Left colon (tissue), 2 donors: ENCODE results near the gene UBR3. TPM values are rescaled to one million over a fixed set of nuclear protein-coding genes. Genes with fewer than 3 reads are reported as not detected.
"Not testable (repeated sequence)": the region's sequence is repeated elsewhere in the genome, so short reads cannot be mapped to it uniquely, and the experiment has no call there.

Experiments used
- ATAC-seq: fragments of 200-7000 bp; cut with Tn5 transposase; one replicate; pipeline ENCODE4 v1.9.1; 2020; ENCODE audit warnings: mild to moderate bottlenecking, moderate library complexity
- DNase-seq, 2 donors: peaks; one replicate each; pipeline ENCODE4 v3.0.0-alpha.2; 2020
- intact Hi-C, 2 donors: fragments of 100-400 bp; cut with DNase I in 1 of 2; cut with micrococcal nuclease in 1 of 2; formaldehyde crosslinking; loops; one replicate each; pipeline versions ENCODE4 v1.11.2 to v1.14.0; 2022; cut with DNase I, micrococcal nuclease
- total RNA-seq, 2 donors: library from RNA; stranded (reverse); fragmentation: NEBNext Ultra II Directional; extraction: Animal tissue kit (Norgen Biotek cat#: 25700); gene quantifications; one replicate each; pipeline ENCODE4 v1.2.1, GENCODE V29; 2021
- donor health status: DM: no; HTN: no; CAD: no.
- donor health status: DM: yes; HTN: yes; CAD: no.

Gene UBR3
- total RNA-seq, 2 donors from 2014 or later = 36.8 to 41.5 TPM

DNA sequence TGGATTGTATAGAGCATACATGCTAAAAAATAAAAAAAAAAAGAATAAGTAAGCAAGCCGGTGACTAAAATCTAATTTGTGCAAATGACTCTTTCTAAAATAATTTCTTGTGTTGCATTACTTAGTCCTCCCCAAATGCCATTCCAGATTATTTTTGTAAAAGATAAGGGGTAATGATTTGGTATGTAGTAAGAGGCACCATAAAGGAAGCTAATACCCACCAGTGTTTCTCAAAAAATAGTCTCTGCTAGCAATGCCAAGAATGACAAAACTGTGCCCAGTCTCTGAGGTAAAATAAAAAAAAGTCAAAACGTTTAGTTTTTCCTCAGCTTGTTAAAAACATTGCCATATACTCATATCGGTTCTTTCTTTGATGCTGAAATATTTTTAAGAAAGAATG, 5.2 kb upstream of the UBR3 start:
- DNase-seq = no peak
- no peak for ATAC-seq
- intact Hi-C loops = loop anchor here in 1 of 2 donors (10.0 kb wide), 1 partner anchor 103 kb away; no protein-coding TSS in a partner anchor

DNA sequence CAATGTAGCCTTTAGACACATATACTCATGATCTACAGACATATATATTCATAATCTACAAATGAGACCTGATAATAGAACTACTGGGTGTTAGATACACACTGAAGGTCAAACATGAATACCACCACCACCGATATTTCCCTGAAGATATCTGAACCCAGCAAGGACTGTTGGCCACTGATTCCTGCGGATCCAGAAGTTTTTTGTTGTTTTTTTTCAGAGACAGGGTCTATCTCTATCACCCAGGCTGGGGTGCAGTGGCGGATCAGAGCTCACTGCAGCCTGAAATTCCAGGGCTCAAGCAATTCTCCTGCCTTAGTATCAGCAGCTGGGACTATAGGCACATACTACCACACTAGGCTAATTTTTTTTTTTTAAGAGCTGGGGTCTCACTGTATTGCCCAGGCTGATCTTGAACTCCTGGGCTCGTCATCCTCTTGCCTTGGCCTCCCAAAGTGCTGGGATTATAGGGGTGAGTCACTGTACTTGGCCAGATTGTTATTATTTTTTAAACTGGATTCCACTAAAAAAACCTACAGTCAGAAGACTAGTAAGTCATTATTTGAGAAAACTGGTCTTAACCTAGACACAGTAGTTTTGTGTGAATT, 4.4 kb upstream of the UBR3 start:
- intact Hi-C loops = loop anchor here in 1 of 2 donors (10.0 kb wide), 1 partner anchor 102 kb away; no protein-coding TSS in a partner anchor

DNA sequence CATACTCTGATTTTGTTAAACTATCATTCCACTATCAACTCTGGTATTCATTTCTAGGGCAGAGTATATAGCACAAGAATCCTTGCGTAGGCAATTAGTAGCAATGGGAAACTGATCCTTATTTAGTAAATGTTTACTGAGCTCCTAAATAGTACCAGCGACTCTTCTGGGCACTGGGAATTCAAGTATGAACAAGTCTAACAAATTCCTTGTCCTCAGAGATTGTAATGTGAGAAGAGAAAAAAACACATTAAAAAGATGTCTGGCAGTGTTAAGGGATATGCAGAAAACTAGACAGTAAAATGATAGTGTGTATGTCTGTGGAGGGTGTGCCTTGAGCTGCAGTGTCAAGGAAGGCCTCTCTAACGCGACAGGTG, 3.3 kb upstream of the UBR3 start:
- DNase-seq = no peak
- ATAC-seq = no peak
- intact Hi-C loops = loop anchor here in 1 of 2 donors (10.0 kb wide), 1 partner anchor 101 kb away; no protein-coding TSS in a partner anchor

More for the DNA sequence above, 4.4 kb upstream of the UBR3 start:
- no peak for ATAC-seq
- DNase-seq = no peak

DNA sequence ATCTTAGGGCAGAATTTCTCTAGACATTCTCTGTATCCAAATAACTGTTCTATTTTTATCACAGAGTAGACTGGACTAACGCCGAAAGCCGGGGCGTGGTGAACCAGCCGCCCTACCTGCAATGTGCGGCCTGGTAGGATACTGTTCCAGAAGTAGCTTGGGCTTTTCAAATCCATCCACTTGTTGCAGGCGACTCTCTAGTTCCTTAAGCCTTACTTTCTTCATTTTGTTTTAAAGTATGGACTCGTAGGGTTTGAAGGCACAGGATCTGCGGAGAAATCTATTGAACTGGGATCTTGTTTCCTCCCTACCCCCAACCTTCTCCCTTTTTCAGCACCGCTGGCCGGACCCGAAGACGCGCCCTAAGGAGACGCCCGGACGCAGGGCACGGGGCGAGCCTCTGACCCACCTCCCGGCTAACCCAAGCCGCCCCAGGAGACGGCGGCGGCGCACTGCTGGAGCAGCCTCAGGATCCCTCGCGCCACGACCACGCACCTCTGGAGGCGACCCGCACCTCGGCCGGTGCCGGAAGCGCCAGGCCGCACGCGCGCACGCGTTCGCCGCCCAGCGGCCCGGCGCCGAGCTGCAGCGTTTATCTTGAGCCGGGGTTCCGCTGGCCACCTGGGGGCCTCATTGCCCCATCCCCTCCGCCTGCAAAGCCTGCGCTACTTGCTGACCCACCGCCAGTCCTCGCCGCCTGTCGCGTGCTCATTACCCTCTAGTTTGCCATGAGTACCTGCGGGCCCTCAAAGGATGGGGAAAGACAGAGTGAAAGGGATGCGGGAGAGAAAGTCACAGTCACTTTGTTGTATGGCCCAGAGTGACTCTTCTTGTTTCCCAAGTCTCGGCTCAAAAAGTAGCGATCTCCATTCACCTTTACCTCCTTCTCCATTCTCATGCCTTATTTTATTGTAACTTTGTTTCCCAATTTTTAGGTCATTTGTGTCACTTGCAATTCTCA, 2.6 kb upstream of the UBR3 start, which contains the start of gene METTL5:
METTL5 (minus strand) TSS at position 533 of the 961 bp plus-strand sequence; CDS start at position 225, 308 bp downstream.
- DNase-seq (peak; percentile 70 to 85), ATAC-seq (peak; percentile 75)
- intact Hi-C loops = loop anchor here in 1 of 2 donors (10.0 kb wide), 1 partner anchor 100 kb away; no protein-coding TSS in a partner anchor

DNA sequence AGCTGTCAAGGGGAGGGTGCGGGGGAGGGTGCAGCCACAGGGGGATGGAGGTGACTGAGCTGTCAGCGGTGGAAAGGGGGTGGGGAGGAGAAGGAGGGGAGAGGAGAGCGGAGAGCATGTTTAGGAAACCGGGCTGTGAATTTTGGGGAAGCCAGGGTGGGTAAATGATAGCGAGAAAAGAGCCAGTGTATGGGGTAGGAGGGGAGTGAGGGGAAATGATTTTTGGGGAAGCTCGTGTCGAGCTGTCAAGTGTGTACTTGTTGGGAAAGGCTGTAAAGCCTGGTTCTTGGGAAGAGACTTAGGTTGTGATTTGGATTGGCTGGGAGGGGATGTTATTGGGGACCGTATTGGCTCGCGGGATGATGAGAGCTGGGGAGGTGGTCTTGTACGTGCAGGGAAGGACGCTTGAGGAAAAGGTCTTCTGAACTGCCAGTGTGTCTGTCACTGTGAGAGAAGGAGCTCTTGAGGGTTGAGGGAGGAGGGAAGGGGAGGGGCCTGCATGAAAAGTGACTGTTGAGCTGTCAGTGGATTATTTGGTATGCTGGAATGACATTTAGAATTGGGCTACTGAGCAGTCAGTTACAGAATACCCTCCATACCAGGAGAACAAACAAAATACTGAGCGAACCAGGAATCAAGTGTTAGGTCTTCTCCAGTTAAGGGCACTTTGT, 1.0 kb downstream of the UBR3 start:
- DNase-seq (peak; percentile 24 to 34), ATAC-seq (peak; percentile 26)
- intact Hi-C loops = loop anchor here in 1 of 2 donors (10.0 kb wide), 1 partner anchor 97 kb away; no protein-coding TSS in a partner anchor

DNA sequence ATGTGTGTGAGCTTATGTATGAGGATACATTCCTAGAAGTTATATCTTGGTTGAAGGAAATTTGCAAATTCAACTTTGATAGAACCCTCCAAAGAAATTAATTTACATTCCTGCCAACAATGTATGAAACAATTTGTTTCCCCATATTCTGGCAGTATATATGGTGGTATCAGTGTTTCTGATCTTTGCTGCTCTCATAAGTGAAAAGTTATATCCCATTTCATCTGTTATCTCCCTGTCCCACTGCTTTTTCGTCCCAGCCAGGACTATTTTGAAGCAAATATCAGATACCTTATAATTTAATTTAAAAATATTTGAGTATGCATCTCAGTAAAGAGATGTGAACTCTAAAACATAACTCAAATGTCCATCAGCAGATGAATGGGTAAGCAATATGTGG, 7.1 kb downstream of the UBR3 start:
- no peak for DNase-seq
- intact Hi-C loops = no loop called here

DNA sequence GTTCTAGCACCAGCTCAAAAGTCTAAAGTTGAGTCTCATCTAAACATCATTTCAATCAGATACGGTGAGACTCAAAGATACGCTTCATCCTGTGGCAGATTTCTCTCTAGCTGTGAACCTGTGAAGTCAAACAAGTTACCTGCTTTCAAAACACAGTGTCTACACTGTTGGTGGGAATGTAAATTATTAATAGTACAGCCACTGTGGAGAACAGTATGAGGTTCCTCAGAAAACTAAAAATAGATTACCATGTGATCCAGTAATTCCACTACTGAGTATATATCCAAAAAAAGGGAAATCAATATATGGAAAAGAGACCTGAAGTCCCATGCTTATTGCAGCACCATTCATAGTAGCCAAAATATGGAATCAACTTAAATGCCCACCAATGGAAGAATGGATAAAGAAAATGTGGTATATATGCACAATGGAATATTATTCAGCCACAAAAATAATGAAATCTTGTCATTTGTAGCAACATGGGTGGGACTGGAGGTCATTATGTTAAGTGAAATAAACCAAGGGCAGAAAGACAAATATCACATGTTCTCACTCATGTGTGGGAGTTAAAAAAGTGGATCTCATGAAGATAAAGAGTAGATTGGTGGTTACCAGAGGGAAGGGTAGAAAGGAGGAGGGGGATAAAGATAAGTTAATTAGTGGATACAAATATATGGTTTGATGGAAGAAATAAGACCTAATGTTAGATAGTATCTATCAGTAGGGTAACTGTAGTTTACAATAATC, 11.7 kb downstream of the UBR3 start:
- ATAC-seq = no peak
- intact Hi-C loops = no loop called here
- DNase-seq = no peak

More for the DNA sequence above, 7.1 kb downstream of the UBR3 start:
- no peak for ATAC-seq

DNA sequence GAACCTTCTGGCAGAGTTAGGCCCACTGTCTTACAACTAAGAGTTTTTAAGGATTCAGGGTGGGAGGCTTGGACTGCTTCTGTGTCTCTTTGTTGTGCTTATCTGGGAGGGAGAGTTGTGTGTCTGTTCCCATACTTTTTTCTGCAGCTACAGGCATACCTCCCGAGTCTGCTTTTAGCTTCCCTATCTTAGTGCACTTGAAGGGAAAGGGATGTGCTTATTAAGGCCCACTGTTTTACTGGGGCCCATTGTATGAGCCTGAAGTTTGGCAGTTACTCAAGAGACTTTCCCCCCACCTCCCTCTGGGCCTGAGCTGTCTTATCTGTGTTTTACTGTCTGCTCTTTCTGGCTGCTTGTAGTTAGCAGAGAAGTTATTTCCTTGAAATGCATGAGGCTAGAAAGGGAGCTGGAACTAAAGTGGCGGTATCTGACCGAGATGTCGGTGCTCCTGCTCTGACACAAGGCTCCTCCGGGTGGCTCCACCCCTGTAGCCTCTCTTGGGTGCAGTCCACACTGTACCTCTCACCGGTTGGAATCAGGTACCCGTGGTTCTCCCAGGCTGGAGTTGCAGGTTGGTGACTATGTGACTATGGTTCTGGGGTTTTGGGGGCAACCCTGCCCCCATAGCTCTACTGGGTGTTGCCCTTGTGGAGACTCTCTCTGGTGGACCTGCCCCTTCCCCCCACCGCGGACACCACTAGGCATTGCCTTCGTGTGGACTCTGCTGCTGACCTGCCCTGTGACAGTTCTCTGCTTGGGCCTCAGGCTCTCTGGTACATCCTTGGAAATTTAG, 12.9 kb downstream of the UBR3 start:
- DNase-seq (no peak), ATAC-seq (peak; percentile 60)
- intact Hi-C loops = no loop called here

DNA sequence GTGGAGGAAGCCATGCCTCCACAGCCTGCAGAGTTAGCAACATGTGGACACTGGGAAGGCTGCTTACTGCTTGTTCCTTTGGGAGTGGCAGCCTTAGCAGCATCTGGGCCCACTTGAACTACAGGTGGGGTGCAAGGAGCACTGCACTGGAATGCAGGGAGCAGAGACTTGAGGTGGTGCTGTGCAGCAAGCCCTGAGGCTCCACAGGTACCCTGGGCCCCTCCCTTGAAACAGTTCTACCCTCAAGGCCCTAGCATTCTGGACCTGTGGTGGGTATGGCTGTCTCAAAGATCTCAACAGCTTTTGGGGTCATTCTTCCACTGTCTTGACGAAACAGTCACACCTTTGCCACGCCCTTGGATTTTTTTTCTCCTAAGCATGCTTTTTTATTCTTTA, 13.5 kb downstream of the UBR3 start:
- DNase-seq (no peak), ATAC-seq (no peak)
- intact Hi-C loops = no loop called here

DNA sequence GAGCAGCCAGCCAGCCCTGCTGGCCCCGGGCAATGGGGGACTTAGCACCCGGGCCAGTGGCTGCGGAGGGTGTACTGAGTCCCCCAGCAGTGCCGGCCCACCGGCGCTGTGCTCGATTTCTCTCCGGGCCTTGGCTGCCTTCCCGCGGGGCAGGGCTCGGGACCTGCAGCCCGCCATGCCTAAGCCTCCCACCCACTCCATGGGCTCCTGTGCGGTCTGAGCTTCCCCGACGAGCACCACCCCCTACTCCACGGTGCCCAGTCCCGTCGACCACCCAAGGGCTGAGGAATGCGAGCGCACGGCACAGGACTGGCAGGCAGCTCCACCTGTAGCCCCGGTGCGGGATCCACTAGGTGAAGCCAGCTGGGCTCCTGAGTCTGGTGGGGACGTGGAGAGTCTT, 14.4 kb downstream of the UBR3 start:
- intact Hi-C loops, ATAC-seq, DNase-seq: not testable (repeated sequence)

DNA sequence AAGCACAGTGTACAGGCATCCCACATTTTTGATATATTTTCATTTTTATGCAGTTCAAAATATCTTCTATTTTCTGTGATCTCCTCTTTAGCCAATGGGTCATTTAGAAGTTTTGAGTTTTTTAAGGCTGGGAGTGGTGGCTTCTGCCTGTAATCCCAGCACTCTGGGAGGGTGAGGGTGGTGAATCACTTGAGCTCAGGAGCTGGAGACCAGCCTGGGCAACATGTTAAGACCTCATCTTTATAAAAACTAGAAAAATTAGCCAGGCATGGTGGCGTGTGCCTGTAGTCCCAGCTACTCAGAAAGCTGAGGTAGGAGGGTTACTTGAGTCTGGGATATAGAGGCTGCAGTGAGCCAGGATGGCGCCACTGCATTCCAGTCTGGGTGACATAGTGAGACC, 17.8 kb downstream of the UBR3 start:
- no peak for ATAC-seq
- no peak for DNase-seq
- intact Hi-C loops = no loop called here

DNA sequence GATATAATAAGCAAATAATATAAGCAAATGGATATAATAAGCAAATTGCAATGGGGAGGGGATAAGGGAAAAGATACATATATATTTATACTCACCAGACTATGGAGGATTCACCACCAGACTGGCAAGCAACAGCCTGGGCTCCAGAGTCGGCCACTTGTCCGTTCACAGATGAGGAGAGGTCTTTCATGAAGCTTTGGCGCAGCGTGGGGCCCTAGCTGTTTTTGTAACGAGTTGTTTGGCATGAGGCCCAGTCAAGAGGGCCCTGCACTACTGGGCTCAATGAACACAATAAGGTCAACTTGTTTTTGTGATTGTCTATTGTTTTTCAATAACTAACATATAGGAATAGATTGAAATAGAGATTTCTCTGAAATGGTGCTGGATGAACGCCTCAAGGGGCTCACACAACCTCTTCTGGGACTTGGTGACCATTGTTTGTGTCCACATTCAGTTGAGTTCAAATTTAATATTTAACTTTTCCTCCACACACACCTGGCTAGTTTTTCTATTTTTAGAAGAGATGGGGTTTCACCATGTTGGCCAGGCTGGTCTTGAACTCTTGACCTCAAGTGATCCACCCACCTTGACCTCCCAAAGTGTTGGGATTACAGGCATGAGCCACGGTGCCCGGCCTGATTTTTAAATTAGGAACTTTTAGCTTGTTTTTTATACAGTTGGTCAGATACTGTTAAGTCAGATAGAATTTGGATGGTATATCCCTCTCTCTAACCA, 21.9 kb downstream of the UBR3 start:
- DNase-seq, intact Hi-C loops, ATAC-seq: not testable (repeated sequence)

DNA sequence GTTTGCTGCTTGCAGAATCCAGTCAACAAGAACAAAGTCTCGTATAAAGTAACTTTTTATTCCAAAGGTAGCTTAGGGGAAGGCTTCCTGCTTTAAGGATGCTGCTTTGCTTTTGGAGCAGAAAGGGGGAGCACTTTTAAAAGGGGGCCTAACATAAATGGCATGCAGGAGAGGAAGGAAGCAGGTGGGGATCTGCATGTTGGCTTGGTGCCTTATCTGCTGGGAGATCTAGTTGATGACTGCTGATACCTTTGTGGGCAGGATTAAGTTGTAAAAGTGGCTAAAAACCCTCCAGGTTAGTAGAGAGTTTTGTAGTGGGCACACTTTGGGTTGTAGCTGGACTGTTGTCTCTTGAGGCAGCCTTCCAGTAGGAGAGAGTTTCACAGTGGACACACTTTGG, 22.5 kb downstream of the UBR3 start:
- intact Hi-C loops = no loop called here
- ATAC-seq (no peak), DNase-seq (no peak)

DNA sequence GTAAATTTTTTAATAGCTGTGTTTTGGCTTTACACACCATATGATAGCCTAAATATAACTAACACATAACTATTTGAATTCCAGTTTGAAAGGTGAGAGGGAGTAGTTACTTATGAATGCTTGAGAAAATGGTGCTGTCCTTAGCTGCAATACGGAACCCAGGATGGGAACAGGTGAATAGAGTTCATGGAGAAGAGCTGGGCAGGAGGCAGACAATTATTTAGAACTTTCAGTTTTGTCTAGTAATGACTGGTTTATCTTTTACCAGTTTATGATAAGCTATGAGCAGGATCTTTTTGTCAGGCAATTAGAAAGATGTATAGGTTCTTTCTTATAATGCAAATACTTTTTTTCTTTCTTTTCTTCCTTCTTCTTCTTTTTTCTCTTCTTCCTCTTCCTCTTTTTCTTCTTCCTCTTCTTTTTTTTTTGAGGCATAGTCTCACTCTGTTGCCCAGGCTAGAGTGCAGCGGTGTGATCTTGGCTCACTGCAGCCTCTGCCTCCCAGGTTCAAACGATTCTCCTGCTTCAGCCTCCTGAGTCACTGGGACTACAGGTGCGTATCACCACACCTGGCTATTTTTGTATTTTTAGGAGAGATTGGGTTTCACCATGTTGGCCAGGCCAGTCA, 25.9 kb downstream of the UBR3 start:
- ATAC-seq (no peak), DNase-seq (no peak)
- intact Hi-C loops = no loop called here

DNA sequence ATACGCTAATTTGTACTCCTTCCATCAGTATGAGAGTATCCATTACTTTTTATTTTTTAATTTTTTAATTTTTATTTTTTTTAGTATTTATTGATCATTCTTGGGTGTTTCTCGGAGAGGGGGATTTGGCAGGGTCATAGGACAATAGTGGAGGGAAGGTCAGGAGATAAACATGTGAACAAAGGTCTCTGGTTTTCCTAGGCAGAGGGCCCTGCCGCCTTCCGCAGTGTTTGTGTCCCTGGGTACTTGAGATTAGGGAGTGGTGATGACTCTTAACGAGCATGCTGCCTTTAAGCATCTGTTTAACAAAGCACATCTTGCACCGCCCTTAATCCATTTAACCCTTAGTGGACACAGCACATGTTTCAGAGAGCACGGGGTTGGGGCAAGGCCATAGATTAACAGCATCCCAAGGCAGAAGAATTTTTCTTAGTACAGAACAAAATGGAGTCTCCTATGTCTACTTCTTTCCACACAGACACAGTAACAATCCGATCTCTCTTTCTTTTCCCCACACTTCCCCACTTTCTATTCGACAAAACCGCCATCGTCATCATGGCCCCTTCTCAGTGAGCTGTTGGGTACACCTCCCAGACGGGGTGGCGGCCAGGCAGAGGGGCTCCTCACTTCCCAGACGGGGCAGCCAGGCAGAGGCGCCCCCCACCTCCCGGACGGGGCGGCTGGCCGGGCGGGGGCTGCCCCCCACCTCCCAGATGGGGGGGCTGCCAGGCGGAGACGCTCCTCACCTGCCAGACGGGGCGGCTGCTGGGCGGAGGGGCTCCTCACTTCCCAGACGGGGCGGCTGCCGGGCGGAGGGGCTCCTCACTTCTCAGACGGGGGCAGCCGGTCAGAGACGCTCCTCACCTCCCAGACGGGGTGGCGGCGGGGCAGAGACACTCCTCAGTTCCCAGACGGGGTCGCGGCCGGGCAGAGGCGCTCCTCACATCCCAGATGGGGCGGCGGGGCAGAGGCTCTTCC, 28.3 kb downstream of the UBR3 start:
- DNase-seq, intact Hi-C loops, ATAC-seq: not testable (repeated sequence)
